Gastrocnemius medialis (tissue), 4 donors: Measurements from ENCODE around the gene ANKRD24. TPM values are rescaled to one million over a fixed set of nuclear protein-coding genes. Genes with fewer than 3 reads are reported as not detected.

Experiments
- ATAC-seq, 2 donors: fragments of 150-250 bp; one replicate each; pipeline ENCODE4 v1.9.1; 2016
- DNase-seq, 2 donors: peaks; one replicate each; pipeline ENCODE4 v3.0.0-alpha.2; 2019
- H3K27ac ChIP-seq, 4 donors: fragments of 200-600 bp; sonication (generic); 1 replicate in 1 of 4; 2 replicates in 3 of 4; pipeline ENCODE4 v1.5.1; 2016 to 2018; ENCODE audit warnings: mild to moderate bottlenecking in 2 of 4, moderate library complexity in 1 of 4
- H3K27me3 ChIP-seq, 3 donors: fragments of 200-600 bp; sonication (generic) in 2 of 3; 1 replicate in 1 of 3; 2 replicates in 2 of 3; pipeline versions ENCODE4 v1.5.1 to v1.6.0; 2016 to 2019; ENCODE audit warnings: mild to moderate bottlenecking in 1 of 3, moderate library complexity in 1 of 3
- H3K36me3 ChIP-seq, 2 donors: fragments of 200-600 bp; sonication (generic) in 1 of 2; one replicate each; pipeline ENCODE4 v1.5.1; 2017 to 2018
- H3K4me1 ChIP-seq, 2 donors: fragments of 200-600 bp; sonication (generic) in 1 of 2; one replicate each; pipeline ENCODE4 v1.5.1; 2016 to 2017; ENCODE audit warnings: mild to moderate bottlenecking in 2 of 2
- H3K4me3 ChIP-seq, 4 donors: fragments of 200-600 bp; sonication (generic) in 3 of 4; 1 replicate in 1 of 4; 2 replicates in 3 of 4; pipeline ENCODE4 v1.5.1; 2016 to 2019; ENCODE audit warnings: mild to moderate bottlenecking in 2 of 4
- H3K9me3 ChIP-seq, 3 donors: fragments of 200-600 bp; sonication (generic) in 2 of 3; 1 replicate in 1 of 3; 2 replicates in 2 of 3; pipeline ENCODE4 v1.5.1; 2016 to 2019
- CTCF ChIP-seq, 5 experiments: fragments of 450-650 bp in 3 of 5; fragments of 200-600 bp in 2 of 5; sonication (generic) in 2 of 5; IDR thresholded peaks in 4 of 5; conservative IDR thresholded peaks in 1 of 5; 1 replicate in 4 of 5; 2 replicates in 1 of 5; pipeline ENCODE4 v1.5.1; 2016 to 2019; ENCODE audit warnings: antibody characterized with exemption in 5 of 5, mild to moderate bottlenecking in 3 of 5, moderate library complexity in 3 of 5
- POLR2A ChIP-seq, 2 donors: fragments of 450-650 bp; IDR thresholded peaks; one replicate each; pipeline ENCODE4 v1.6.1; 2017; ENCODE audit warnings: antibody characterized with exemption in 2 of 2, mild to moderate bottlenecking in 2 of 2, moderate library complexity in 2 of 2
- in situ Hi-C, 4 donors: fragments of 200-750 bp; cut with MboI; loops; one replicate each; pipeline versions ENCODE4 v1.15.0 to v1.8.0; 2017; ENCODE audit warnings: low sequenced_read_pairs in 4 of 4
- intact Hi-C: fragments of 100-400 bp; cut with DNase I; formaldehyde crosslinking; loops from one replicate; pipeline ENCODE4 v1.15.1; 2023; ENCODE audit warnings: low total_unique reads
- total RNA-seq, 4 donors: library from RNA; depleted of rRNA; stranded (reverse); fragments of >200 nt; gene quantifications; one replicate each; pipeline versions ENCODE4 v1.1.0 to v1.2.3, GENCODE V29; 2016

ANKRD24 gene
- total RNA-seq, 4 donors from 2014 or later, result 0.13 to 3.0 (median 0.45) TPM

GRCh38 chr19:4183967-4184717 lies 1.7 kb downstream of the ANKRD24 start:
- TF ChIP-seq POLR2A (IDR thresholded peaks at IDR 0.05) (no peak), CTCF (IDR thresholded peaks at IDR 0.05 in 4 of 5, conservative IDR thresholded peaks at IDR 0.05 in 1 of 5) (no peak)
- in situ Hi-C loops, result no loop called here
- Histone ChIP-seq H3K9me3 (no peaks in the 10 kb centered on the region), H3K4me3 (peak overlapping the region in 1 of 4 donors; percentile 98), H3K27me3 (no peaks in the 10 kb centered on the region), H3K36me3 (peaks cover 0 to under 1% of the 10 kb centered on the region in 2 donors), H3K27ac (peak overlapping the region in 3 of 4 donors; percentile 61 to 92 (median 89)), H3K4me1 (peaks cover 28 to 29% of the 10 kb centered on the region in 2 donors)
- ATAC-seq (peak in 1 of 2 donors; percentile 25), DNase-seq (peak in 1 of 2 donors; percentile 64)
- intact Hi-C loops, result loop anchor here (5.0 kb wide), 5 partner anchors 47 to 422 kb away; partner anchors contain the start of genes APBA3, EEF2, MAP2K2 and MRPL54

GRCh38 chr19:4184718-4185352 lies 2.3 kb downstream of the ANKRD24 start:
- in situ Hi-C loops (no loop called here), intact Hi-C loops (loop anchor here (5.0 kb wide), 5 partner anchors 48 to 423 kb away; partner anchors contain the start of genes APBA3, EEF2, MAP2K2 and MRPL54)
- no peak for DNase-seq
- Histone ChIP-seq H3K27me3 (no peaks in the 10 kb centered on the region), H3K4me1 (peaks cover 28 to 29% of the 10 kb centered on the region in 2 donors), H3K4me3 (no peak overlapping the region), H3K9me3 (no peaks in the 10 kb centered on the region), H3K36me3 (no peaks in the 10 kb centered on the region), H3K27ac (peak overlapping the region in 1 of 4 donors; percentile 61)
- TF ChIP-seq POLR2A (IDR thresholded peaks at IDR 0.05) (no peak), CTCF (IDR thresholded peaks at IDR 0.05 in 4 of 5, conservative IDR thresholded peaks at IDR 0.05 in 1 of 5) (no peak)
- ATAC-seq, result no peak

- no peak for TF ChIP-seq POLR2A (IDR thresholded peaks at IDR 0.05)
- no peak for TF ChIP-seq CTCF (IDR thresholded peaks at IDR 0.05 in 4 of 5, conservative IDR thresholded peaks at IDR 0.05 in 1 of 5)
- H3K27ac ChIP-seq, result no peak overlapping the region
- intact Hi-C loops (no loop called here), in situ Hi-C loops (no loop called here)
- H3K27me3 ChIP-seq, result no peaks in the 10 kb centered on the region
- no peak for ATAC-seq
- H3K4me1 ChIP-seq, result peaks cover 28 to 29% of the 10 kb centered on the region in 2 donors
- no peak for DNase-seq
- no peaks in the 10 kb centered on the region for H3K9me3 ChIP-seq
- H3K36me3 ChIP-seq, result no peaks in the 10 kb centered on the region
- H3K4me3 ChIP-seq, result no peak overlapping the region
Observed at GRCh38 chr19:4185413-4186086, 3.1 kb downstream of the ANKRD24 start.

- no peaks in the 10 kb centered on the region for H3K9me3 ChIP-seq
- intact Hi-C loops, result no loop called here
Observed at GRCh38 chr19:4186087-4186993, 3.9 kb downstream of the ANKRD24 start.

More at GRCh38 chr19:4186087-4186993, 3.9 kb downstream of the ANKRD24 start:
- no peak overlapping the region for H3K4me3 ChIP-seq
- peak overlapping the region in 1 of 4 donors; percentile 55 for H3K27ac ChIP-seq
- in situ Hi-C loops, result no loop called here
- DNase-seq, result peak; percentile 23 to 57
- no peaks in the 10 kb centered on the region for H3K27me3 ChIP-seq
- no peaks in the 10 kb centered on the region for H3K36me3 ChIP-seq
- H3K4me1 ChIP-seq, result peaks cover 22 to 25% of the 10 kb centered on the region in 2 donors
- peak; percentile 32 to 65 for ATAC-seq
- TF ChIP-seq CTCF (IDR thresholded peaks at IDR 0.05 in 4 of 5, conservative IDR thresholded peaks at IDR 0.05 in 1 of 5) (peak; percentile 40 to 73 (median 61)), POLR2A (IDR thresholded peaks at IDR 0.05) (no peak)
